Duodenal mucosa (tissue), 2 donors: Measurements from ENCODE around the gene IVNS1ABP.

Source experiments
- H3K27ac ChIP-seq: one replicate; pipeline ENCODE4 v1.7.0; 2013; ENCODE audit warnings: low read depth, low read length
- H3K27me3 ChIP-seq, 2 donors: one replicate each; pipeline ENCODE4 v1.7.0; 2013; ENCODE audit warnings: low read length in 2 of 2, control low read depth in 1 of 2; ENCODE audit not compliant: insufficient read depth in 2 of 2, control insufficient read depth in 1 of 2
- H3K36me3 ChIP-seq, 2 donors: one replicate each; pipeline ENCODE4 v1.7.0; 2013; ENCODE audit warnings: low read length in 2 of 2, control low read depth in 1 of 2; ENCODE audit not compliant: insufficient read depth in 2 of 2, control insufficient read depth in 1 of 2
- H3K4me1 ChIP-seq, 2 donors: one replicate each; pipeline ENCODE4 v1.7.0; 2013; ENCODE audit warnings: low read length in 2 of 2, control low read depth in 1 of 2; ENCODE audit not compliant: insufficient read depth in 2 of 2, control insufficient read depth in 1 of 2
- H3K4me3 ChIP-seq, 2 donors: one replicate each; pipeline ENCODE4 v1.7.0; 2013; ENCODE audit warnings: low read length in 2 of 2, low read depth in 1 of 2
- H3K9ac ChIP-seq, 2 donors: one replicate each; pipeline ENCODE4 v1.7.0; 2013; ENCODE audit warnings: low read length in 2 of 2, low read depth in 1 of 2
- H3K9me3 ChIP-seq, 2 donors: one replicate each; pipeline ENCODE4 v1.7.0; 2013; ENCODE audit warnings: low read length in 2 of 2, control low read depth in 1 of 2; ENCODE audit not compliant: control insufficient read depth in 1 of 2

Gene IVNS1ABP

DNA sequence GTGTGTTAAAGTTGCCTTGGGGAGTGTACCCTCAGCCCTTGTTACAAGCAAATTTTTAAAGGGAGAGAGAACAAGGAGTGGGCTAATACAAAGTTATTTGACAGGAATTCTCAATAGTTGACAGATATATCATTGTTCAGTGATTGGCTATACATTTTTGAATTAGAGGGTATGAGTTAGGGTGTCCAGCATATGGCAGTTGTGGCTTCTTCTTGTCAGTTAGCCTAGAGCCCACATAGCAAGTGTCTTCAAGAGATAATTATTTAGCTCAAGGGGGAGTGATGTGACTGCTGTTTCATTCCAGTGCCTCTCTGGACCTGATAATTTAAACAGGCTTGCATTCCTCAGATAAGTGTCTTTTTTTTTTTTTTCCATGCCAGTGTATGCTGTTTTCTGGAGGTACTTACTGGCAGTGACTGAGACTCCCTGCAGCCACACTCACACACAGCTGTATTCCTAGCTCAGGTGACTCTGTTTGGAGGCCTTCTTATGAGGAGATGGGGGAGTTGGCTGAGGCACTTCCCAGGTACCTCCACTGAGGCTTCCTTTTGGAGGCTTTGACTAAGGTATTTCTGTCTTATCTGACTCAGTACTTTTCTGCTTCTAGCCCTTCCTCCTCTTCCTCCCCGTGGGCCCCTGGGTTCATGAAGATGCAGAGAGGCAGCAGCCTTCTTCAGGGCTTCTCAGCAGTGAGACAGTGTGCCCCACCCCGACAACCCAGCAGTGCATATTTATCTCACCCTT lies 32.3 kb downstream of the IVNS1ABP start:
- Histone ChIP-seq H3K36me3 (no peaks in the 10 kb centered on the region), H3K4me1 (no peaks in the 10 kb centered on the region), H3K27ac (no peak overlapping the region), H3K27me3 (no peaks in the 10 kb centered on the region), H3K9me3 (no peaks in the 10 kb centered on the region), H3K4me3 (no peak overlapping the region), H3K9ac (no peak overlapping the region)

DNA sequence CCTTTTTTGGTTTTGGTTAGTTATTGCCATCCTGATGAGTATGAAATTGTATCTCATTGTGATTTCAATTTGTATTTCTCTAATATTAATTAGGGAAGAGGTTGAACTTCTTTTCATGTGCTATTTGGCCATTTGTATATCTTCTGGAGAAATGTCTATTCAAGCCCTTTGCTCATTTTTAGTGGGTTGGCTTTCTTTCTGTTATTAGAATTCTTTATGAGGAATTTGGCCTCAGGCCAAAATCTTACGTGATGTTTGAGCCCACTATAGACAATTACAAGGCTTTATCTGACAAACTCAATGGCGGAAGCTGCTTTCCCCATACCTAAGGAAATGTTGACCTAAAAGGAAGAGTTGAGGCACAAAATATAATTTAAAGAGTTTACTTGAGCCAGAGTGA lies 32.9 kb downstream of the IVNS1ABP start:
- no peak overlapping the region for H3K4me3 ChIP-seq
- H3K9ac ChIP-seq: no peak overlapping the region
- no peaks in the 10 kb centered on the region for H3K9me3 ChIP-seq
- H3K4me1 ChIP-seq: no peaks in the 10 kb centered on the region
- no peaks in the 10 kb centered on the region for H3K27me3 ChIP-seq
- no peaks in the 10 kb centered on the region for H3K36me3 ChIP-seq
- H3K27ac ChIP-seq: no peak overlapping the region

DNA sequence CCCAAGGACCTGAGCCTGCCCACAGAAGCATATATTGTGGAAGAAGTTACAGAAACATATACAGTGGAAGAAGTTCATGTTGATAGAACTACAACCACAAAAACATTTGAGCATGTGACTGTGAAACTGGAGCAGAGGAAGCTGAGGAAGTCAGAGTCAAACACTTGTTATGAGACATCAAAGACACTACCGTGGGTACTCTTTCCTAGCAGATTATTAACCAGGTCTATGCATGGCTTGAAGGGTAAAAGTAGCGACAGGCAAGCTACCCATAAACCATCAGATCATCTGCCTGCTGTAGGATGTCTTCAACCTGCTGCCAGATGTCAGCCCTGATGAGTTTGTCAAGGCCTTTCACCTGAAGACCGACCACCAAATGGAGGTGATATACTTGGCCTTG lies 35.8 kb downstream of the IVNS1ABP start:
- no peak overlapping the region for H3K27ac ChIP-seq
- no peak overlapping the region for H3K4me3 ChIP-seq
- H3K27me3 ChIP-seq: no peaks in the 10 kb centered on the region
- no peak overlapping the region for H3K9ac ChIP-seq
- H3K9me3 ChIP-seq: no peaks in the 10 kb centered on the region
- H3K4me1 ChIP-seq: no peaks in the 10 kb centered on the region
- H3K36me3 ChIP-seq: no peaks in the 10 kb centered on the region

DNA sequence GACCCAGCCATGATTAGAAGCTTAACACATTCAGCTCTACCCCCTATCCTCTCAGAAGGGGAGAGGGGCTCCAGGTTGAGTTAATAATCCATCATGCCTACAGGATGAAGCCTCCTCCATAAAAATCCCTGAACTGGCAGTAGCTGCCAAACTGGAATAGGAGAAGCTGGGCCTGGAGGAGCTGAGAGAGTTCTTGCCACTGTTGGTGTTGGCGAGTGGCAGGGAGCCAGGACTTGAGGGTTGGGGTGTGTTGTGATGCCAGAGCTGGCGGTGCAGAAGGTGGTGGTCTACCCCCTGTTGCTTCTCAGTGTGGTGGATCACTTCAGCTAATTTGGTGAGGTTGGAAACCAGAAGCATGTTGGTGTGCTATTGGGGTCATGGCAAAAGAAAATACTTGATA lies 36.5 kb downstream of the IVNS1ABP start:
- no peaks in the 10 kb centered on the region for H3K9me3 ChIP-seq

DNA sequence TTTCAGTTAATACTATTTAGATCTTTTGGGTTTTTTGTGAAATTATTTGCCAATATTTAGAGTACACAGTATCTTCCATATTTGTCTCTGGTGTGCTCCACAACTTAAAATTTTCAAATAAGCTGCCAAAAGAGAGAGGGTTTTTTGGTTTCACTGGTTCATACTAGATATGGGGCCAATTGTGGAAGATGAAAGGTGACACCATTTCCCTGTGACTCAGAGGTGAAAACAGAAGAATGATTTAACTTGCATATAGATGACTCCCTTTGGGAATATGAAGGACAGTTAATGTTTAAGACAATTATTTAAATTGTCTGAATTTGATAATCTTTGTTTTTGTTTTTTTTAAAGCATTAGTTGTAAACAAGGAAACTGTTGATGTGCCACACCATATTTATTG lies 37.5 kb downstream of the IVNS1ABP start:
- no peak overlapping the region for H3K9ac ChIP-seq

More for the DNA sequence above, 36.5 kb downstream of the IVNS1ABP start:
- no peak overlapping the region for H3K4me3 ChIP-seq
- H3K9ac ChIP-seq: no peak overlapping the region
- H3K36me3 ChIP-seq: no peaks in the 10 kb centered on the region
- no peak overlapping the region for H3K27ac ChIP-seq
- no peaks in the 10 kb centered on the region for H3K27me3 ChIP-seq
- no peaks in the 10 kb centered on the region for H3K4me1 ChIP-seq

DNA sequence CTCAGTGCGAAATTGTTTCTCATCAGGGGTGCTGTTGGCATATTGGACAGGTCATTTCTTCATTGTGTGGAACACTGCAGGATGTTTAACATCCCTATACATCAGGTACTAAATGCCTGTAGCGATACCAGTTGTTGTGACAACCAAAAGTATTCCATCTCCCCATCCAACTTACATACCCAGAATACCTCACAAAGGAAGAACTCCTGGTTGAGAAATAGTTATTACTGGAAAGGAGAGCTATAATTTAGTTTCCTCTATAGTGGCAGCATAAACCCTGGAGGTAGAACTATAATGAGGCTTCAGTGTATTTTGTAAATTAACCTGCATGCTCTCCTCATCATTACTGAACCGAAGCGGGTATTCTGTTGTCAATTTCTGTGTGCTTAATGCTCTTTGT lies 45.1 kb downstream of the IVNS1ABP start:
- H3K9ac ChIP-seq: no peak overlapping the region
- peaks cover 0 to 3% of the 10 kb centered on the region in 2 donors for H3K36me3 ChIP-seq
- no peaks in the 10 kb centered on the region for H3K27me3 ChIP-seq
- H3K27ac ChIP-seq: no peak overlapping the region
- no peaks in the 10 kb centered on the region for H3K9me3 ChIP-seq
- H3K4me1 ChIP-seq: no peaks in the 10 kb centered on the region
- H3K4me3 ChIP-seq: no peak overlapping the region

More for the DNA sequence above, 37.5 kb downstream of the IVNS1ABP start:
- H3K36me3 ChIP-seq: no peaks in the 10 kb centered on the region
- H3K27me3 ChIP-seq: no peaks in the 10 kb centered on the region
- no peaks in the 10 kb centered on the region for H3K9me3 ChIP-seq
- H3K4me1 ChIP-seq: no peaks in the 10 kb centered on the region
- H3K4me3 ChIP-seq: no peak overlapping the region
- H3K27ac ChIP-seq: no peak overlapping the region

DNA sequence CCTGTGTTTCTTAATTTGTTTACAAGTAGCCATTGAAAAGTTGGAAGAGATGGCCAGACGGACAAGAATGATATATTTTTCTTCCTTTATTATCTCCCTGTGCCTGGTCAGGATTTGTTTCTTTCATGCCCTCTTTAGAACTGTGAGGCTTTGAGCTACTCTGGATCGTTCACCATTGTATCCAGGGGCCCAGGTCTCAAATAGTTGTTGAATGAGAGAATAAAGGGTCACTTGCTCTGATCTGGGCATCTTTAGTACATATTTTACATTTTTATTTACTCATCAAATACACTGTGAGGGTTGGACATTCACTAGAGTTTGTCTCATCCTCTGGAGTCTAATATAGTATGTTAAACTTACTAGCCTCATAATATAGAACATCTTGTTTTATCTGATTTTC lies 48.7 kb downstream of the IVNS1ABP start:
- no peak overlapping the region for H3K27ac ChIP-seq
- no peaks in the 10 kb centered on the region for H3K27me3 ChIP-seq
- no peaks in the 10 kb centered on the region for H3K4me1 ChIP-seq
- peaks cover 0 to 3% of the 10 kb centered on the region in 2 donors for H3K36me3 ChIP-seq
- no peaks in the 10 kb centered on the region for H3K9me3 ChIP-seq
- H3K9ac ChIP-seq: no peak overlapping the region
- no peak overlapping the region for H3K4me3 ChIP-seq

DNA sequence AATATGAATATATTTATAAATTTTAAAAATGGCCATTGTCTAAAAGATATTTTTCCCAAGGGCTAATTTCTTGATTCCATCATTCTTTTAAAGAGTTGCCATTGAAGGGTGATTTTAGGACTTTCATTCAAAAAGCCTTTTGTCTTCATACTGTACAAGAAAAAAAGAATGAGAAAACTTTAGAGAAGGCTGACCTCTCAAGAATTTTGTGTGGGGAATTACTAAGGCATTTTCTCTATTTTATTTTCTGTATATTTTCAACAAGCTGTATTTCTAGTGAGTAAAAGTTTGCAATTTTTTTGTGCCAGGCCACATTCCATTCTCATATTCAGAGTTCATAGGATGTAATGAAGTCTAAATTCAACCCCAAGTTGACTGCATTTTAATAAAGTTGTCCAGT lies 49.3 kb downstream of the IVNS1ABP start:
- Histone ChIP-seq H3K27me3 (no peaks in the 10 kb centered on the region), H3K4me1 (no peaks in the 10 kb centered on the region), H3K9ac (no peak overlapping the region), H3K27ac (no peak overlapping the region), H3K36me3 (peaks cover 0 to 3% of the 10 kb centered on the region in 2 donors), H3K9me3 (no peaks in the 10 kb centered on the region), H3K4me3 (no peak overlapping the region)

DNA sequence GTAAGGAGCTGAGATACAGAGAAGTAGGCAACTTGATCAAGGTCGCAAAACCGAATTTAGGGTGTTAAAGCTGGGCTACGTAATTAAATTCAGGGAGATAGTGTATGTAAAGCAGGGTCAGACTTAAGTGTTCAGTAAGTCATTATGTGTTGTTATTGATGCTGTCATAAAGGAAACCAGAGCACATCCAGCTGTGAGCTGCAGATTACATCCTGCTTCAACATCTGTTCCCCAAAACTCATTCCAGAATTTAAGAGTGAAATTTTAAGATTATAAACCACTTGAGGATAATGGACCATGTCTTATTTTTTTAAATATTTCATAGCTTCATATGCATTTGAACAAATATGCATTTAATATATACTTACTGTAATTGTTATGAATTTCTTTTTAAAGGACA lies 49.7 kb downstream of the IVNS1ABP start:
- no peaks in the 10 kb centered on the region for H3K27me3 ChIP-seq
- H3K9me3 ChIP-seq: no peaks in the 10 kb centered on the region
- no peaks in the 10 kb centered on the region for H3K4me1 ChIP-seq
- no peak overlapping the region for H3K9ac ChIP-seq
- no peak overlapping the region for H3K4me3 ChIP-seq
- H3K36me3 ChIP-seq: peaks cover 0 to 3% of the 10 kb centered on the region in 2 donors
- no peak overlapping the region for H3K27ac ChIP-seq

DNA sequence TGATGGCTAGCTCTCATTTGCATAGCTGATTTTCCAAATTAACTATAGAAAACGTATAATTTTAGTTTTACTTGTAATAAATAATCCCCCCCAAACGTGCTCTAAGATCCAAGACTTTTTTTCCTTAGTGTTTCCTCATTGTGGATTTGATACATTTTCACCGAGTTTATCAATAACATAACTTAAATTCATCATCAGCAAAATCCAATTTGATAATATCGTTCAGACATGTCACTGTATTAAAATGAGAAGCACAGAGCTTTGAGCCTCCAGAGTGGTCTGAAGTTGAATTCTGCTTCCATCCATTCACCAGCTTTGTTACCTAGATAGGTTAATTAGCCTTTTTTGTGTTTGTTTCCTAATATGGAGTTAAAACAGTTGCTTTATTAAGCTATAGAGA lies 51.7 kb downstream of the IVNS1ABP start:
- Histone ChIP-seq H3K27ac (no peak overlapping the region), H3K27me3 (no peaks in the 10 kb centered on the region), H3K4me1 (no peaks in the 10 kb centered on the region), H3K9ac (no peak overlapping the region), H3K9me3 (no peaks in the 10 kb centered on the region), H3K36me3 (no peaks in the 10 kb centered on the region), H3K4me3 (no peak overlapping the region)
